Brain microvascular endothelial cell (primary cell): Measurements from ENCODE around the gene DCLRE1B.
"Not testable (repeated sequence)": the region's sequence is repeated elsewhere in the genome, so short reads cannot be mapped to it uniquely, and the experiment has no call there.

ENCODE experiments used
- DNase-seq: peaks from one replicate; pipeline ENCODE4 v3.0.0-alpha.2; 2020
- H3K27ac ChIP-seq: fragments of 250-450 bp; sonication (Bioruptor Pico); 2 replicates; pipeline ENCODE4 v1.5.1; 2020; ENCODE audit warnings: mild to moderate bottlenecking, moderate library complexity
- H3K27me3 ChIP-seq: fragments of 250-450 bp; sonication (Bioruptor Pico); replicated peaks from 2 replicates; pipeline ENCODE4 v1.5.1; 2020; ENCODE audit warnings: mild to moderate bottlenecking
- H3K36me3 ChIP-seq: fragments of 250-450 bp; sonication (Bioruptor Pico); replicated peaks from 2 replicates; pipeline ENCODE4 v1.5.1; 2020; ENCODE audit warnings: mild to moderate bottlenecking
- H3K4me3 ChIP-seq: 2 replicates; pipeline ENCODE4 v1.5.1; 2011; ENCODE audit warnings: low read depth, mild to moderate bottlenecking, control low read depth, low read length, moderate library complexity
- CTCF ChIP-seq: IDR thresholded peaks from 2 replicates; pipeline ENCODE4 v1.5.1; 2011; ENCODE audit warnings: low read depth, mild to moderate bottlenecking, moderate library complexity, low read length, control low read depth, inconsistent platforms; ENCODE audit errors: missing control alignments
- in situ Hi-C: cut with HindIII; loops from 2 replicates; pipeline ENCODE4 v1.10.0; 2017; ENCODE audit warnings: low sequenced_read_pairs, low pct_ligation_motif_present

The DCLRE1B gene

GRCh38 chr1:113943028-113943811 is 38.1 kb downstream of the DCLRE1B start:
- Histone ChIP-seq H3K4me3 (no peak overlapping the region), H3K27me3 (no peaks in the 10 kb centered on the region), H3K36me3 (peaks cover 23% of the 10 kb centered on the region), H3K27ac (no peak overlapping the region)
- no peak for DNase-seq
- in situ Hi-C loops, result no loop called here
- TF ChIP-seq CTCF, result peak; percentile 6

GRCh38 chr1:113945329-113945728 is 40.2 kb downstream of the DCLRE1B start:
- no peaks in the 10 kb centered on the region for H3K27me3 ChIP-seq
- no peak overlapping the region for H3K4me3 ChIP-seq
- DNase-seq, result no peak
- no peak overlapping the region for H3K27ac ChIP-seq
- in situ Hi-C loops, result no loop called here
- H3K36me3 ChIP-seq, result peaks cover 23% of the 10 kb centered on the region
- TF ChIP-seq CTCF, result no peak

- Histone ChIP-seq H3K27ac (no peak overlapping the region), H3K4me3 (no peak overlapping the region), H3K27me3 (no peaks in the 10 kb centered on the region), H3K36me3 (peaks cover 15% of the 10 kb centered on the region)
- DNase-seq, result no peak
- TF ChIP-seq CTCF, result no peak
- in situ Hi-C loops, result no loop called here
Observed at GRCh38 chr1:113946112-113946511, 41.0 kb downstream of the DCLRE1B start.

- H3K27ac ChIP-seq, result no peak overlapping the region
- H3K27me3 ChIP-seq, result no peaks in the 10 kb centered on the region
- H3K4me3 ChIP-seq, result no peak overlapping the region
- in situ Hi-C loops, result no loop called here
- TF ChIP-seq CTCF, result no peak
- peak; percentile 4 for DNase-seq
- peaks cover 10% of the 10 kb centered on the region for H3K36me3 ChIP-seq
Observed at GRCh38 chr1:113946678-113947387, 41.7 kb downstream of the DCLRE1B start.

GRCh38 chr1:113947388-113948107 is 42.4 kb downstream of the DCLRE1B start:
- no peak overlapping the region for H3K27ac ChIP-seq
- H3K27me3 ChIP-seq, result no peaks in the 10 kb centered on the region
- in situ Hi-C loops, result no loop called here
- no peak overlapping the region for H3K4me3 ChIP-seq
- peaks cover 7% of the 10 kb centered on the region for H3K36me3 ChIP-seq
- no peak for TF ChIP-seq CTCF
- DNase-seq, result no peak

- H3K4me3 ChIP-seq, in situ Hi-C loops, H3K27ac ChIP-seq, H3K27me3 ChIP-seq, H3K36me3 ChIP-seq, DNase-seq: not testable (repeated sequence)
Observed at GRCh38 chr1:113948151-113948550, 43.0 kb downstream of the DCLRE1B start.
